Panc1 (cell line): ENCODE results near the gene TMEM220. TPM values are rescaled to one million over a fixed set of nuclear protein-coding genes. Genes with fewer than 3 reads are reported as not detected.

Experiments used
- ATAC-seq: fragments of 200-7000 bp; cut with Tn5 transposase; 2 replicates; pipeline ENCODE4 v1.9.1; 2020; ENCODE audit warnings: mild to moderate bottlenecking, moderate library complexity
- BruUV-seq: library from RNA; stranded (reverse); fragments of 400-500 nt; replicated peaks from 2 replicates; lab custom pipeline; 2021; lab: Mats Ljungman, UMichigan
- CTCF ChIA-PET: fragments of 300-600 bp; sonication (Branson Sonifier 250); formaldehyde crosslinking; loops from one replicate; lab custom pipeline; 2022; ENCODE audit warnings: antibody characterized with exemption; lab: Charles Lee
- POLR2A ChIA-PET: fragments of 300-600 bp; sonication (Branson Sonifier 250); formaldehyde crosslinking; loops from one replicate; lab custom pipeline; 2022; ENCODE audit warnings: antibody characterized with exemption; lab: Charles Lee
- DNase-seq: peaks from one replicate; pipeline ENCODE4 v3.0.0-alpha.2; 2010; ENCODE audit warnings: low read depth, low spot score
- H3K27ac ChIP-seq: 2 replicates; pipeline ENCODE4 v1.5.1; 2011; ENCODE audit warnings: mild to moderate bottlenecking, low read length, inconsistent platforms
- H3K27me3 ChIP-seq: fragments of 200-500 bp; sonication (Bioruptor generic); 2 replicates; pipeline ENCODE4 v1.6.0; 2014; ENCODE audit warnings: low read length, inconsistent platforms; ENCODE audit not compliant: control insufficient read depth, insufficient read depth
- H3K36me3 ChIP-seq: fragments of 200-500 bp; sonication (Bioruptor generic); 2 replicates; pipeline ENCODE4 v1.5.1; 2014; ENCODE audit warnings: inconsistent platforms, mild to moderate bottlenecking, low read length, moderate library complexity; ENCODE audit not compliant: control insufficient read depth, insufficient read depth
- H3K4me1 ChIP-seq: 2 replicates; pipeline ENCODE4 v1.5.1; 2011; ENCODE audit warnings: inconsistent platforms, mild to moderate bottlenecking, low read length, moderate library complexity; ENCODE audit not compliant: control insufficient read depth, insufficient read depth
- H3K4me3 ChIP-seq, 2 experiments: 2 replicates each; pipeline ENCODE4 v1.5.1; 2011 to 2012; ENCODE audit warnings: low read depth in 2 of 2, low read length in 2 of 2, mild to moderate bottlenecking in 2 of 2, inconsistent platforms in 1 of 2, moderate library complexity in 1 of 2
- H3K9me3 ChIP-seq: fragments of 200-500 bp; sonication (Bioruptor generic); 2 replicates; pipeline ENCODE4 v1.5.1; 2014; ENCODE audit warnings: low read depth, mild to moderate bottlenecking, inconsistent platforms, low read length, moderate library complexity; ENCODE audit not compliant: control insufficient read depth, insufficient read depth
- CTCF ChIP-seq: fragments of 450-650 bp; IDR thresholded peaks from 2 replicates; pipeline ENCODE4 v1.5.1; 2017; ENCODE audit warnings: mild to moderate bottlenecking
- POLR2AphosphoS5 ChIP-seq: IDR thresholded peaks from 2 replicates; pipeline ENCODE4 v1.6.1; 2012; ENCODE audit warnings: mild to moderate bottlenecking, low read depth, low read length, moderate library complexity
- REST ChIP-seq, 2 experiments: IDR thresholded peaks; 2 replicates each; pipeline ENCODE4 v1.6.1; 2011 to 2012; ENCODE audit warnings: low read depth in 2 of 2, control low read depth in 1 of 2, low read length in 1 of 2, mild to moderate bottlenecking in 1 of 2, moderate library complexity in 1 of 2; ENCODE audit not compliant: insufficient read depth in 1 of 2
- SIN3A ChIP-seq: IDR thresholded peaks from 2 replicates; pipeline ENCODE4 v1.6.1; 2012; ENCODE audit warnings: low read depth, mild to moderate bottlenecking, low read length, moderate library complexity, borderline replicate concordance; ENCODE audit not compliant: insufficient read depth
- TCF7L2 ChIP-seq: IDR thresholded peaks from 2 replicates; pipeline ENCODE4 v1.6.1; 2011; ENCODE audit warnings: mild to moderate bottlenecking, low read depth, low read length, inconsistent platforms
- in situ Hi-C: cut with HindIII; loops from 2 replicates; pipeline ENCODE4 v1.10.0; 2016; ENCODE audit warnings: low sequenced_read_pairs, low pct_unique_long_range_greater_than_20kb
- intact Hi-C: fragments of 100-400 bp; cut with micrococcal nuclease; formaldehyde crosslinking; loops from one replicate; pipeline ENCODE4 v1.10.0; 2022; ENCODE audit not compliant: unreplicated experiment
- total RNA-seq: library from RNA; stranded (reverse); gene quantifications from one replicate; pipeline ENCODE4 v1.2.1, GENCODE V29; 2021; ENCODE audit not compliant: unreplicated experiment

Gene TMEM220
- total RNA-seq, 1 experiment from 2014 or later = 9.3 TPM

GRCh38 chr17:10727192-10727591, 2.6 kb downstream of the TMEM220 start:
- ChIA-PET CTCF (no interaction called here), POLR2A (no interaction called here)
- Histone ChIP-seq H3K27ac (no peak overlapping the region), H3K4me1 (peaks cover 3% of the 10 kb centered on the region; the same call in 1 of the 2 replicates), H3K9me3 (no peaks in the 10 kb centered on the region), H3K4me3 (no peak overlapping the region), H3K36me3 (no peaks in the 10 kb centered on the region), H3K27me3 (no peaks in the 10 kb centered on the region)
- ATAC-seq (no peak), DNase-seq (no peak)
- intact Hi-C loops (no loop called here), in situ Hi-C loops (no loop called here)
- no peak for TF ChIP-seq POLR2AphosphoS5
- no peak for TF ChIP-seq CTCF
- TF ChIP-seq SIN3A = no peak
- TF ChIP-seq TCF7L2 = no peak
- TF ChIP-seq REST (IDR thresholded peaks at IDR 0.05; ENCODE audit: insufficient read depth in 1 of 2, low read depth in 2 of 2, low read length in 1 of 2) = no peak
- BruUV-seq = no TSS peak

- peaks cover 3% of the 10 kb centered on the region; the same call in 1 of the 2 replicates for H3K4me1 ChIP-seq
- no peaks in the 10 kb centered on the region for H3K36me3 ChIP-seq
- DNase-seq (no peak), ATAC-seq (no peak)
- H3K27ac ChIP-seq = no peak overlapping the region
- intact Hi-C loops = no loop called here
- ChIA-PET POLR2A (no interaction called here), CTCF (no interaction called here)
- in situ Hi-C loops = no loop called here
- no peaks in the 10 kb centered on the region for H3K9me3 ChIP-seq
- TF ChIP-seq REST (IDR thresholded peaks at IDR 0.05; ENCODE audit: insufficient read depth in 1 of 2, low read depth in 2 of 2, low read length in 1 of 2) = no peak
- no peak for TF ChIP-seq CTCF
- TF ChIP-seq POLR2AphosphoS5 = no peak
- no peak for TF ChIP-seq SIN3A
- no peak for TF ChIP-seq TCF7L2
- no TSS peak for BruUV-seq
- H3K4me3 ChIP-seq = no peak overlapping the region
- no peaks in the 10 kb centered on the region for H3K27me3 ChIP-seq
Observed at GRCh38 chr17:10726196-10726595, 3.6 kb downstream of the TMEM220 start.
